Natural killer cell (primary cell): Measurements from ENCODE around the gene GBP2. TPM values are rescaled to one million over a fixed set of nuclear protein-coding genes. Genes with fewer than 3 reads are reported as not detected.

Experiments used
- ATAC-seq, 3 donors: fragments of 150-1000 bp in 2 of 3; fragments of 200-7000 bp in 1 of 3; cut with Tn5 transposase; 1 replicate in 1 of 3; 2 replicates in 2 of 3; pipeline ENCODE4 v1.10.0; 2021; ENCODE audit warnings: mild to moderate bottlenecking in 2 of 3, moderate library complexity in 2 of 3
- DNase-seq, 2 donors: peaks; one replicate each; pipeline versions ENCODE4 v3.0.0 to v3.0.0-alpha.2; 2013 to 2021; ENCODE audit warnings: mixed read lengths in 1 of 2
- H3K27ac ChIP-seq: one replicate; pipeline ENCODE4 v1.5.1; 2013; ENCODE audit warnings: mild to moderate bottlenecking, low read length
- H3K27me3 ChIP-seq: one replicate; pipeline ENCODE4 v1.6.1; 2013; ENCODE audit warnings: low read length; ENCODE audit not compliant: control insufficient read depth, insufficient read depth
- H3K36me3 ChIP-seq: one replicate; pipeline ENCODE4 v1.6.1; 2013; ENCODE audit warnings: low read length; ENCODE audit not compliant: control insufficient read depth, insufficient read depth
- H3K4me1 ChIP-seq: one replicate; pipeline ENCODE4 v1.6.1; 2013; ENCODE audit warnings: low read length; ENCODE audit not compliant: control insufficient read depth, insufficient read depth
- H3K4me3 ChIP-seq: one replicate; pipeline ENCODE4 v1.5.1; 2013; ENCODE audit warnings: low read length
- H3K9me3 ChIP-seq: one replicate; pipeline ENCODE4 v1.6.1; 2013; ENCODE audit warnings: low read length; ENCODE audit not compliant: control insufficient read depth, insufficient read depth
- H3K27ac Mint-ChIP-seq, 2 donors: one replicate each; pipeline ENCODE4 v1.8.0; 2022; ENCODE audit warnings: mild to moderate bottlenecking in 2 of 2, mixed read lengths in 2 of 2, moderate library complexity in 1 of 2
- H3K27me3 Mint-ChIP-seq, 2 donors: one replicate each; pipeline ENCODE4 v1.8.0; 2022; ENCODE audit warnings: low read depth in 2 of 2, mixed read lengths in 2 of 2
- H3K36me3 Mint-ChIP-seq: one replicate; pipeline ENCODE4 v1.8.0; 2022; ENCODE audit warnings: mixed read lengths
- H3K4me1 Mint-ChIP-seq, 2 donors: one replicate each; pipeline ENCODE4 v1.8.0; 2022; ENCODE audit warnings: mixed read lengths in 2 of 2
- H3K4me3 Mint-ChIP-seq: one replicate; pipeline ENCODE4 v1.8.0; 2022; ENCODE audit warnings: mild to moderate bottlenecking, moderate library complexity, mixed read lengths
- H3K9me3 Mint-ChIP-seq, 2 donors: one replicate each; pipeline ENCODE4 v1.8.0; 2022; ENCODE audit warnings: mixed read lengths in 2 of 2
- CTCF ChIP-seq: fragments of 200-600 bp; IDR thresholded peaks from one replicate; pipeline ENCODE4 v1.8.0; 2022; ENCODE audit warnings: antibody characterized with exemption
- WGBS: methylation state at CpG from one replicate; pipeline ENCODE4 v1.1.7; 2013; ENCODE audit warnings: missing lambda C conversion rate; ENCODE audit not compliant: insufficient coverage; 5-methylcytosine and 5-hydroxymethylcytosine counted together
- intact Hi-C: fragments of 100-400 bp; cut with micrococcal nuclease; formaldehyde crosslinking; loops from one replicate; pipeline ENCODE4 v1.14.2; 2022
- total RNA-seq, 4 donors: library from RNA; stranded (reverse); fragments of 120-200 nt in 1 of 4; gene quantifications; one replicate each; pipeline versions ENCODE4 v1.2.3 to v1.2.4, GENCODE V29; 2013 to 2022

Gene GBP2
- total RNA-seq, 3 donors from 2014 or later (not counting 1 experiment from before 2014, with no cell fraction given) = 117 to 153 (median 144) TPM

- no peak for ATAC-seq
- Mint-ChIP-seq H3K27me3 (no peaks in the 10 kb centered on the region), H3K9me3 (no peaks in the 10 kb centered on the region), H3K4me3 (no peak overlapping the region), H3K4me1 (peaks cover 0 to 5% of the 10 kb centered on the region in 2 donors), H3K27ac (no peak overlapping the region), H3K36me3 (no peaks in the 10 kb centered on the region)
- no peak for DNase-seq
- Histone ChIP-seq H3K9me3 (no peaks in the 10 kb centered on the region), H3K36me3 (no peaks in the 10 kb centered on the region), H3K4me3 (no peak overlapping the region), H3K27me3 (no peaks in the 10 kb centered on the region), H3K27ac (no peak overlapping the region), H3K4me1 (no peaks in the 10 kb centered on the region)
- intact Hi-C loops = no loop called here
- no peak for TF ChIP-seq CTCF
- 86% methylated on average over 1 of the region's 2 CpGs for WGBS
Observed at GRCh38 chr1:89167590-89168230, 41.8 kb upstream of the GBP2 start.

DNA sequence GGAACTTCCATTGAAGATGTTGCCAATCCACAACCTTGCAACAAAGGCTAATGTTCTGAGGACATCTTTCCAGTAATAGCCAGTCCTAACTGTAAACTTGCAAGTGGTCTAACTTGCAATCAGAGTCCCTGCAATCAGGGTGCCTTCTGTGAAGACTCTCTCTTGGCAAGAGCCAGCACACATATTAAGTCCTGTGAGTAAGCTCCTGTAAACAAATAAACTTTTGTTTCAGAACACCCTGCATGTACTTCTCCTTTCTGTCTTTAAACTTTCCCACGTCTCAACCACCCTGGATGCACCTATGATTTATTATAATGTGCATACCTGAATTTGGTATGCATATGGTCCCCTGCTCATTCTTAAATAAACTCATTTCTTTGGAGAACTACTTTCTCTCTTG, 40.8 kb upstream of the GBP2 start:
- intact Hi-C loops = no loop called here
- Mint-ChIP-seq H3K36me3 (no peaks in the 10 kb centered on the region), H3K27ac (no peak overlapping the region), H3K4me1 (peaks cover 0 to 5% of the 10 kb centered on the region in 2 donors), H3K9me3 (no peaks in the 10 kb centered on the region), H3K4me3 (no peak overlapping the region), H3K27me3 (no peaks in the 10 kb centered on the region)
- no peak for DNase-seq
- H3K4me3 ChIP-seq = no peak overlapping the region
- no peak overlapping the region for H3K27ac ChIP-seq
- H3K27me3 ChIP-seq = no peaks in the 10 kb centered on the region
- no peak for TF ChIP-seq CTCF
- no peaks in the 10 kb centered on the region for H3K9me3 ChIP-seq
- no CpG with 5 or more reads among the region's 1 CpG for WGBS
- no peak for ATAC-seq
- H3K36me3 ChIP-seq = no peaks in the 10 kb centered on the region
- no peaks in the 10 kb centered on the region for H3K4me1 ChIP-seq

GRCh38 chr1:89165811-89166210, 39.9 kb upstream of the GBP2 start:
- Histone ChIP-seq H3K27me3 (no peaks in the 10 kb centered on the region), H3K36me3 (no peaks in the 10 kb centered on the region), H3K27ac (no peak overlapping the region), H3K4me1 (no peaks in the 10 kb centered on the region), H3K9me3 (no peaks in the 10 kb centered on the region), H3K4me3 (no peak overlapping the region)
- intact Hi-C loops = no loop called here
- ATAC-seq = no peak
- WGBS = 91% methylated on average over 2 of the region's 5 CpGs
- peaks cover 0 to 1% of the 10 kb centered on the region in 2 donors for H3K4me1 Mint-ChIP-seq
- DNase-seq = no peak
- TF ChIP-seq CTCF = no peak
- no peak overlapping the region for H3K27ac Mint-ChIP-seq
- peaks cover 0 to 3% of the 10 kb centered on the region in 2 donors for H3K9me3 Mint-ChIP-seq
- H3K36me3 Mint-ChIP-seq = no peaks in the 10 kb centered on the region
- H3K27me3 Mint-ChIP-seq = no peaks in the 10 kb centered on the region
- H3K4me3 Mint-ChIP-seq = no peak overlapping the region

- intact Hi-C loops = no loop called here
- no peak for ATAC-seq
- no peak for DNase-seq
- TF ChIP-seq CTCF = no peak
- 40% methylated on average over 1 of the region's 1 CpG for WGBS
- no peaks in the 10 kb centered on the region for H3K36me3 Mint-ChIP-seq
- no peak overlapping the region for H3K4me3 ChIP-seq
- no peak overlapping the region for H3K27ac ChIP-seq
- peaks cover 0 to 3% of the 10 kb centered on the region in 2 donors for H3K9me3 Mint-ChIP-seq
- H3K4me1 ChIP-seq = no peaks in the 10 kb centered on the region
- H3K36me3 ChIP-seq = no peaks in the 10 kb centered on the region
- H3K4me1 Mint-ChIP-seq = peaks cover 16 to 17% of the 10 kb centered on the region in 2 donors
- H3K27ac Mint-ChIP-seq = no peak overlapping the region
- H3K27me3 ChIP-seq = no peaks in the 10 kb centered on the region
- H3K4me3 Mint-ChIP-seq = no peak overlapping the region
- H3K9me3 ChIP-seq = no peaks in the 10 kb centered on the region
- H3K27me3 Mint-ChIP-seq = no peaks in the 10 kb centered on the region
Observed at GRCh38 chr1:89151047-89151446, 25.1 kb upstream of the GBP2 start.
